NCI-H1092 treated with DMSO at 0.1 percent for 48 hours (cell line): ENCODE measurements around the gene COL19A1.
"Not testable (repeated sequence)": the region's sequence is repeated elsewhere in the genome, so short reads cannot be mapped to it uniquely, and the experiment has no call there.

Experiments
- DNase-seq: peaks from one replicate; lab custom pipeline; 2025; lab: John Stamatoyannopoulos, UW

COL19A1 gene

DNA sequence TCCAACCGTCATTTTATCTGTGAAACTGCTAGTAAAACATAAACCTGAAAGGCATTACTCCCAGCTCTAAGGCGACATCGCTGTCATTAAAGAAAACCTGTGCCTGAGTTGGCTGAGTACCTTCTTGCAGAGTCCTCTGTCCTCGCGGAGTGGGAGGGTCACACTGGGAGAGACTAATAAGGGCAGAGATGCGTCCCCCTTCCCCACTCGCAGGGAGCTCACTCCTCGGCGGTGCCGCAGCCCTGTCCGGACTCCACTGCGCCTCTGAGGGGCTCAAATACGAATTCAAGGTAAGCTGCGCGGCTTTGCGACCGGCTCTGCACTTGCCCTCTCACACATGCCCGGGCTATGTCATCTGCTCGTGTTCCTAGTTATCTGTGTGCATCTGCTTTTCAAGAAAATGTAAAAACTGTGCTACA, at the start of gene COL19A1:
Gene COL19A1, plus strand, starts transcription at position 206 of the 419 bp plus-strand sequence. CDS start 13,012 bp downstream, outside the sequence.
- DNase-seq, result no peak

DNA sequence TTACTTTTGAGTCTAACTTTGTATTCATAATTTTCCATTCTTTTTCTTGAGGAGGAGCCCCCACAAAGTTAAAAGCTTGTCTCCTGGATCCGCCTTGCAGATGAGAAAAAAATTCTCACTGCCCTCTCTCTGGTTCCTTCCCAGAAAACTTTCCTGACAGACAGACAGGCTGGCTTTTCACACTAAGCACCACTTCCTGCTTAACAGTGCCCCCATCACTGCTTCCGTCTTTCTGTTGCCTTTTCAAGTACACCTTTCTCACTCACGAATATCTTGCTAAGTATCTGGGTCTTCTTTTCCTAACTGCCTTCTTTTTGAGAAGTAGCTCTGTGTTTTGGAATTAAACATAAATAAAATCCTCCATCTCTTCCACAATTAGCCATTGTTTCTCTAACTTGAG, 49.8 kb upstream of the COL19A1 start:
- no peak for DNase-seq

DNA sequence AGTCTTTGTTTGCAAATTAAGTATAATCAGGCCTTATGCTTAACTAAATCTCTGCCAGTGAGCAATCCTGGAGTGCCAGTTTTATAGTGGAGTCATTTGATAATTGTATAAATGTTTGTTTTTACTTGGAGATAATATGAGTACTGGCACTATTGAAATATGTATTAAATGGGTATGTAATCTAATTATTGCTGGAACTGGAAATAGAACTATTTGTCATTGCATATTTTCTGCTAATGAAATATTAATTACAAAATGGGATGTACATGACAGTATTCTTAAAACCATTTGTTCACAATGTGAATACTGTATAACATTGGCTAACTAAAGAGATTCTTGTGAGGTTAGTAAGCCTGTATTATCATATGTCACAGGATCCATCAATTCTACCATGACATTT, 49.0 kb upstream of the COL19A1 start:
- DNase-seq, result no peak

DNA sequence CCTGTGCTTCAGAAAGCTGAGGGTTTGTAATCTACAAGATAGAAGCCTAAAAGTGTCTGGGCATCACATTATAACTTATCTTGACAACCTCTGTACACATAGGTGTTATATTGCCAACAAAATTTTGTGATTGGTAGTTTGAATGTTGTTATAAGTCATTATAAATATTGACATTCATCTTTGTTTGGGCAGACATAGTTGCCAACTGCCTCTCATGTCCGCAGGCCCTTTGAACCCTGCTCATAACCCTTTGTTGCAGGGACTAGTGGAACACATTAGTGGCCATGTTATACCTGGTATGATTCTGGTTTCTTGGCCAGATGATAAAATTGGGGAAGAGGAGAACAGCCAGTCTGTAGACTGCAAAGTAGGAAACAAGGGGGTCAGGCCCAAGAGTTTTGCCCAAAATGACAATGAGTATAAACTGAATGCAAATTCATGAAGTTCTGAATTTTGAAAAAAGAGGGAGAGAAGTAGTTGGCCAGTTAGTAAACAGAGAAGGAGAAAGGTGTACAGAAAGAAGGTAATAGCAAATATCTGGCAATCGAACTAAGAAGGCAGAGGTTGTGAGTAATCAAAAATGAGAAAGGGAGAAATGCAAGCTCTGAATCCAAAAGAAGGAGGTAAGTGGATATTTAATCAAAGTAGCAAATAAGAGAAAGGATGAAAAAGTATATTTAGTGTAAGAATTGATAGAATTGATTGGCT, 48.0 kb upstream of the COL19A1 start:
- no peak for DNase-seq

DNA sequence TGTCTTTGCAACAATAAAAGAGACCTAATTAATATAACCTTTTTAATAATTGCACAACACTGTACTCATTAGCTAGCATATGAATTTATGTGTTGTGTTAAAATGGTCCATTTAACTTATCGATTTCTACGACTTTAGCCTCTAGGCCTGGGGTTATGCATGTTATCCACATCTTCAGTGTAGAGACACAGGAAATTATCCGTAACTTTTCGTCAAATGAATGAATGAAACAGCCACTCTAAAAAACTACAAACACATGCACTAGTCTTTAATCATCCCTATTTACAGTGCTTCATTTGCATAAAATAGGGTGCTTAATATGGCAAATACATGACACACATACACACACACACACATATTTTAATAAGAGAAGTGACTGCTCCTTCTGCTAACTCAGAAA, 47.2 kb upstream of the COL19A1 start:
- DNase-seq, result no peak

DNA sequence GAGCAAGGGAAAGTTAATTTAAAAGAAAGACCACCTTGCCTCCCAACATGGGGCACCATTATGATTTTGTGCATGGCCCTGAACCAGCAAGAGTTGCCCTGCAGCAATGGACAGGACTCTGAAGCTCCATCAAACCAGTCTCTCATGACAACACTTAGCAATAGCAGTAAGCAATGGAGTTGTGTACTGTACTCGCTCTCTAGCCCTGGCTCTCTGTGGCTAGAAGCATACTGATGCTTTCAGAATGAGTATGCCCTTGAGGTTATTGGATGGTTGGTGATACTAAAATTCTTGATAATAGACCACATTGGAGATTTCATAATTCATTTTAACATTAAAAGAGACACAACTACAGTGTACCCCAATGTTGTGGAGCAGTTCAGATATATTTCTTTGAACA, 46.3 kb upstream of the COL19A1 start:
- no peak for DNase-seq

DNA sequence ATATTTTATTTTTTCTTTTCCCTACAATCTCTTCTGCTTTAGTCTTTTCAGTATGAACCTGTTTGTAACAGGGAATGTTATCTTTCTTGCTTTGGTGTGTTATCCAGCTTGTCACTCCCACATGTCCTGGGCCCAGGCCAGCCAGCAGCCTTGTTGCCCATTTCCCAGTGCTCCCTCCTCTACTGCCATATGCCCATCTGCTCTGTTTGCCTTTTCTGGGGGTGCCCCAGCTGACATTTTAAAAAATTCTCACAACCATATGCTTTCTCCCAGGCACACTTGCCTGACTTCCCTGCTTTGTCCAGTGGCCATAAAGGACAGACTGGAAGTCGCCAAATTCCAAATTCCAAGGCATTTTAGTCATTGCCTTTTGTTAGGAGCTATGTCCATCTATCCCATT, 45.9 kb upstream of the COL19A1 start:
- no peak for DNase-seq

DNA sequence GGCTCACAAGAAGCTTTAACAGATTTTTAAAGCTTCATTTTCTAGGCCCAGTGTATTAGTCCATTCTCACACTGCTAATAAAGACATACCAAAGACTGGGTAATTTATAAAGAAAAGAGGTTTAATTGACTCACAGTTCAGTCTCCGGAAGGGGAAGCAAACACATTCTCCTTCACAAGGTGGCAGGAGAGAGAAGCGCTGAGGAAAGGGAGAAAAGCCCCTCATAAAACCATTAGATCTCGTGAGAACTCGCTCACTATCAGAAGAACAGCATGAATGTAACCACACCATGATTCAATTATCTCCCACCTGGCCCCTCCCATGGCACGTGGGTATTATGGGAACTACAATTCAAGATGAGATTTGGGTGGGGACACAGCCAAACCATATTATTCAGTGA, 42.0 kb upstream of the COL19A1 start:
- not testable (repeated sequence) for DNase-seq

DNA sequence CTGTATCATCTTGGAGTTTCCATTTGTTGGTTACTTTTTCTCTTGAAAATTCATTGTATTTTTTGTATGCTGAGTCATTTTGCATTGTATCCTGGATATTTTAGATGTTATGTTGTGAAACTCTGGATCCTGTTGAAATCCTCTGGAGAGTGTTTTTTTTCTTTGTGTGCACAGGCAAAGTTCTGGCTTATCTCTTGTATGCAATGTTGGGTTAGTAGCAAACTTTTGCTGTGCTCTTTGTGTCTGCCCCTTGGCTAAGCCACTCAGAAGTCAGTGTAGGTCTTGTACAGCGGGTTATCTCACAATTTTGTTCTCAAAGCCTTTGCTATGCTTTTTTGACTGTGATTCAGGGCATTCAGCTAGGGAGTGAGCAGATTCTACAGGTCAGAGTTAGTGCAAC, 40.5 kb upstream of the COL19A1 start:
- no peak for DNase-seq

DNA sequence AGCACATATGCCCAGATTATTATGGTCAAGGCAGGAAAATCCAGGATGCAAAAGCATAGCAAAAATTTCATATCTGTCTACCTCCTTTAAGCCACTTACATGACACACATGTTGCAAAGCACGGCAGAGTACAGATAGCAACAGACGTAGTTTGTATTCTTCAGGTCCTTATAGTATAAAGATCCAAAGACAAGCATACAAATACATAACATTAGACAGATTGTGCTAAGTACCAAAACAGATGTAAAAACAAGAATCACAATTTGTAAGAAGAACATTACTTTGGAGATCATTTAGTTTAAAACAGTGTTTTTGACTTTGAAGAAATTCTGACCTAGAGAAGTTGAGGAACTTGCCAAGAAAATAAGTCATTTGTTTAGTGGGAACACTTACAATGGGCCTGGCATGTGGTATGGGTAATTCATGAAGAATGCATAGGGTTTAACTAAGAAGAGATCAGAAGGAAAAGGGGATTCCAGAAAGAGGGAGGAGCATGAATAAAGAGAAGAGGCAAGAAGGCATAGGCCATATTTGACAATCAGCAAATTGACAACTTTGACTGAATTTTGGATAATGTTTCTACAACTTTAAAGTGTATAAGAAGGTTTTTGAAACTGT, 39.0 kb upstream of the COL19A1 start:
- DNase-seq, result no peak

DNA sequence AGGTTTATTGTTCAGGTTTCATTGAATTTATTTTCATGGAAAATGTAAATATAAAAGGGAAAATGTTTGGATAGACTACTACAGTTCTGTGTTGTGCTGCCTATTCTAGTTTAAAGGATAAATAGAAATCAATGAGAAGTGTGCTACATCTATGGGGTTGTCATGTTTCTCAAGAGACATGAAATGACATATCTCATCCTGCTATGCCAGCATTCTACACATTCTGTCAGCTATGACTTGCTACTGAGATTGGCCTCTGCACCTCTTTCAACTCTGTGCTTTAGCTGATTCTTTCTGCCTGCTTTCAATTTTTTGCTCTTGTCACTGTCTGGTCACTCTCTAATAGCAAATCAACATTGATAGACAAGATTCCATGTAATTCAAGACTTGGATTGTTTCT, 33.8 kb upstream of the COL19A1 start:
- DNase-seq, result no peak

DNA sequence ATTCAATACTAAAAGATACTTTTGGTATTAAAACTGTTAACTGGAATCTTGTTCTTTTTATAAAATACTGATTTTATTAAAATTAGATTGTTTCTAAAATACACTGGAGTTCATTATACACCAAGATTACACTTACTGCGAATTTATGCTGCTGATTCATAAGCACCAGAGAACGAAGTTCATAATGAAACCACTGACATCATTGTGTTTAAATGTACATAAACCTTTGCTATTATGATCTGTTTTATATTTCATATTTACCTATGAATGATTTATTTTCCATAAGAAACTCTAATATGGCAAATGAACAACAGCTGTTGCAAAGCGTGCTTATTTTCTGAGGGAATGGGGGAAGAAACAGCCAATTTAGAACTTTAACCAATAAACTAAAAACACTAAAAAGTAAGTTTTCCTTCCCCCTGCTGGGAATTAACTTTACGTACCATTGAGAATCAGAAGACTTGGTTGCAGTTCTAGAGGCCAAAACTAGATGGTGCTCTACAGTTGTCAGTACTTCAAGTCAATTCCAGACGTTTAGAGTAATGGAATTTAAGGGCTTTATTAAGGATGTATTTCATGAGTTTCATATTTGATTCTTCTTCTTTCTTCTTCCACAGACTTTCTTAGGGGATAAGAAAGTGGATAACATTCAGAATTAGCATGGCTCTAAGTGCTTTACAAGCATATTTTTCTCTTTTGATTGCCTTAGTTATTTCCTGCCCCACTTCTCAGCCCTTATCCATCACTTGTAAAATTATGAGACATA, 30.8 kb upstream of the COL19A1 start:
- DNase-seq, result peak; percentile 39

DNA sequence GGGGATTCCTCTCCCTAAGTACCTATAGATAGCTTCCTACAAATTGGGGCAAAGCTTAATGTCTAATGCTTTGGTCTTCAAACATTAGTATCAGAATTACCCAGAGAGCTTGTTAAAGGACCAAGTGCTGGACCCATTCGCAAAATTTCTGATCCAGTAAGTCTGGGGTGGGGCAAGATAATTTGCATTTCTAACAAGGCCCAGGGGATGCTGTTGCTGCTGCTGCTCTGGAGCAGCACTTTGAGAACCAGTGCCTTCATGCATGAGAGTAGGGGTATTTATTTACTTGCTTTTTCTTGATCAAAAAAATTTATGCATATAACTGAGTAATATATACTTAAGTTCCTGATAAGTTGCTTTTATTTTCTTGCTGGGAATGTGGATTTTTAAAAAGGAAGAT, 24.5 kb upstream of the COL19A1 start:
- DNase-seq, result no peak

DNA sequence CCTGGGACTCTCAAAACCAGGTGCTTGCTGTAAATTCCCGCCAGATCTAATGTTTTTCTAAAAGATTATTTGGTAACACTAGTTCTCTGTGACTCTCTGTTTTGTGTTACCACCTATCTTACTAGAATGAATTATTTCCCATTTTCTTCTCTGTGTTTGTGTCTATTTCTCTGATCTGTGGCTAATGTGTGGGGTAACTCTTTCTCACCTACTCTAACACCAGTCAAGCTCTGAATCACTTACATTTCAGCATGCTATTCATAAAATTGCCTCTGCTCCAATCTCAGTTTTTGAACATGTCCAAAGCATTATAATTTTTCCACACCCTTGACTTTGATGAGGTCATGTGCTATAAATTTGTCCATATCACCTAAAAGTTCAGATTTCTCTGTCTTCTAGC, 23.2 kb upstream of the COL19A1 start:
- DNase-seq, result no peak

DNA sequence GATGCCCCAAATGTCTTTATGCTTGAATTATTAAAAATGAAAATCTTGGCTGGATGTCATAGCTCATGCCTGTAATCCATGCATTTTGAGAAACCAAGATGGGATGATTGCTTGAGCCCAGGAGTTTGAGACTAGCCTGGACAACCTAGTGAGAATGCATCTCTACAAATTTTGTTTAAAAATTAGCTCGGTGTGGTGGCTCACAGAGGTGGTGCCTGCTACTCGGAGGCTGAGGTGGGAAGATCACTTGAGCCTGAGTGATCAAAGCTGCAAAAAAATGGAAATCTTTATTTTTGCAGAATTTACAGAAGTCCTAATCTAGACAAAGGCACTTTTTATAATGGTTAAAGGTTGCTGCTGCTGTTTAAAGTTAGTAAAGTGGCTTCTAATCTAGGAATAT, 20.0 kb upstream of the COL19A1 start:
- no peak for DNase-seq

DNA sequence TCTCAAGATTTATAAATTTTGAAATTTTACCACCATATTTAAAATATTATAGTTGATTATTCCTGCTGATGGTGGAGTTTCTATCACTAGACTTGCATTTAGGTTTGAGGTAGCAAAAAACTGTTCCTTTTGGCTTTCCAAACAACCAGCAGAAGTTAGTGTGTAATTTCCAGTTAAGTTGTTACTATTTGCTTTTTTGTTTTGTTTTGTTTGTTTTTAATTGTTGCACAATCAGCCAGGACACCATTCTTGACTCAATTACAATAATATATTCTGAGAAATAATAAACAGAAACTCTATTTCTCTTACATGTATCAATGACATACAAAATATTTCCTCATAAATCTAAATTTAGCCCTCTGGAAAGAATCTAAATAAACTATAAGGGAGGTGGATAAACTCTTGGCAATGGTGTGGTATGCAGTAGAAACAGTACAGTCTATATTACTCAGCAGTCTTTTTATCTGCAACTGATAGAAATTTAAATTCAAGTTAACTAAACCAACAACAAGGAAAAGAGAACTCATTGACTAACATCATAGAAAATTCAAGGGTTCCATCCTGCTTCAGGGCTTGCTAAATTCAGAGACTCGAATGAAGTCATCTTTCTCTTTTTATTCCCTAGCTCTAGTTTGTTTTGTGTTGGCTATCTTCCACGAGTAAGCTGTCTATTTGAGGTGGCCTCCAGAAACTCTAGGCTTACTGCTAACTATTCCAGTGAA, 19.4 kb upstream of the COL19A1 start:
- no peak for DNase-seq

DNA sequence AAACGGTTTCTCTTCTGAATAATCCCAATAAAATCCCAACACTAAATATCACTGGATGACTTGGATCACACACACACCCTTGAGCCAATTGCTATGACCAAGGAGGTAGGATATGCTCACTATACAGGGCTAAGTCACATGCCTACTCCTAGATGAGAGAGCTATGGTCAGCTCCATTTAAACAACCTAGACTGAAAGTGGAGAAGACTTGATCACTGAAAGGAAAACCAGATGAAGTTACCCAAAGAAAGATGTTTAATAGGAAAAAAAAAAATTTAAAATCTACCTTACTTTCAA, 18.9 kb upstream of the COL19A1 start:
- DNase-seq, result no peak

DNA sequence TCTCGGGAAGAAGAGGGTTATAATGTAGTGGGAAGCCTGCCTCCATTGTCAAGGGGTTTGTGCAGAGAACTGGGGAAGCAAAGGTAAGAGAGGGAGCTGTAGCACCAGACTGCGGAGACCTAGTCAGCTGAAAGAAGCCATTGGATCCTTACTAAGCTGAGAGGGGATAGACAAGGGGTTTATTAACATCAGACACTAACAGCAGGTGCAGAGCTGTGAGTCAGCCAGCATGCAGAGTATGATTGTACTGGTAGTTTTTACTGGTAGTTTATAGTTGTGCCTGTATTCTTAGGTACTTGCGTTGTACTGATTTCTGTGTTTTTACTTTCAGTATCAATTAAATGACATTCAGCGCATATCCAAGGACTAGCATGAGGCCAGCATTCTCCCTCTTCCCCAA, 17.8 kb upstream of the COL19A1 start:
- DNase-seq, result no peak

DNA sequence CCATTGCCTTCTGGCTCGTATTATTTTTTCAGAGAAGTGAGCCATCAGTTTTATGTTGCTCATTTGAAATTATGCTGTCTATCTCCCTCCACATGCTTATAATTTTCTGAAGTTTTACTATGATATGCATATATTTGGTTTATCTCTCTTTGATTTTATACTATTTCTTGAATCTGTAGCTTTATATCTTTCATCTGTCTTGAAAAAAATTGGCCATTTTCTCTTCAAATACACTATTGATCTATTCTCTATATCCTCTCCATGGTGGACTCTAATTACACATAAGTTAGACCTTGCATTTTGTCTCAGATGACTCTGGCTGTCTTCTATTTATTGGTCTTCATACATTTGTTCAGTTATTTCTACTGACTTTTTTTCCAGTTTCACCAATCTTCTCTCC, 13.7 kb upstream of the COL19A1 start:
- no peak for DNase-seq

DNA sequence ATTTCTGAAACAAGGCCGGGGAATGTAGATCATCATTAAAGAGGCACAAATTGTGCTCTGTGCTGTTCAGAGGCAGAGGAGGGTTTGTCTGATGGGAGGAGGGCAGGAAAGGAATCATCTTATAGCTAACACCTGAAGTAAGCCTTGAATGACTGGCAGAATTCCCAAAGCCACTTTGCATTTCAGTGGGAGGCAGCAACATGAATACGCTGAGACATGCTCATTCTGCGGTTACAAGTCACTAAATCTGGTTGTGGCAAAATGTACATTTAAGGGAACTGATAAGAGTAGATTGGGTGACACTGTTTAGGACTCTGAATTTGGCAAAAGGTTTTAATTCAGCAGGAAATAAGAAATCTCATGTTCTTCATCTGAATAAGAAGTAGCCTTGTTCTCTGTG, 4.4 kb upstream of the COL19A1 start:
- DNase-seq, result no peak

DNA sequence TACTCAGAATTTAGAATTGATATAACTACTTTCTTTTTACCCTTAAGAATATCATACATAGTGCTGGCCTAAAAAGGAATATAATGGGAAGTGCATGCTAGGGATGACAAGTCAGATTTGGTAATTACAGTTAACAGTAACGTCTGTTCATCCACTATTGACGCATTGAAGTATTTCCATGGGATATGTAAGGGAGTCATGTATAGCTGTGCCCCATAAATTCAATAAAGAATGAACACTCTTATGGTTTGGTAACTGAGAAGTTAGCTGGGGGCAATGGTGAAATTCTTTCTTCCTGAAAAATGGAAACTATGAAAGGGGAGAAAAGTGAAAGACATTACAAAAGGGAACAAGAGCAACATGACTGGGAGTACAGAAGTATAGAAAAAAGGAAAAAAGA, 2.6 kb upstream of the COL19A1 start:
- DNase-seq, result no peak

DNA sequence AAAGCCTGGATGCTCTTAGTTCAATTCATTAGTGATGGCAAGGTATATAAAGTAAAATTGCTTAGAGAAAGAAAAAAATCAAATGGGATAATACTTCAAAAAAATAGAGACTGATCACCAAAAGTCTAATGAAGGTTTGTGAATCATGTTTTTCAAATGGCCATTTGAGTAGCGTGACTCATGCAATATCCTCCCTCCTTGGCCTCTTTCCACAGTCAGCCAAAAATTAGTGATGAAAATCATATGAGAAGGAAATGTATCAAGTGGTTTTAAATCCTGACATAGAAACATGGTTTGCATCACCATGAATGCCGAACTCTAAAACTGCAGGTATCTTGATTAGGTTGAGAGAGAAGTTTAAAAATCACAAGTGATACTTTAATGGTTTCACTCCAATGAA, 1.2 kb upstream of the COL19A1 start:
- no peak for DNase-seq
